ENCODE results near the gene ZNF829. TPM values are rescaled to one million over a fixed set of nuclear protein-coding genes. Genes with fewer than 3 reads are reported as not detected.

The ZNF829 gene
- total and polyA plus RNA-seq, 2 donors (not counting 1 experiment from before 2014, with no cell fraction given), result 1.5 to 9.6 TPM

DNA sequence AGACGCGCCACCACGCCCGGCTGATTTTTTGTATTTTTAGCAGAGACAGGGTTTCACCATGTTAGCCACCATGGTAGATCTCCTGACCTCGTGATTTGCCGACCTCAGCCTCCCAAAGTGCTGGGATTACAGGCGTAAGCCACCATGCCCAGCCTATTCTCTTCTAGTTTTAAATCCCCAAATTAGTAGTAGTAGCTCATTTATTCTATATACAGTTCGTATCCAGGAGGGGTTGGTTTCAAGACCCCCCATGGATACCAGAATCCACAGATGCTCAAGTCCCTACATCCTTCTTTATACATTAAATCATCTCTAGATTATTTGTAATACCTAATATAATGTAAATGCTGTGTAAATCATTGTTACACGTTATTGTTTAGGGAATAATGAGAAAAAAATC lies 2.0 kb upstream of the ZNF829 start:
- peaks cover 24% of the 10 kb centered on the region for H3K4me1 Mint-ChIP-seq
- ChIA-PET POLR2A (no interaction called here), CTCF (no interaction called here)
- ATAC-seq (ENCODE audit: low read depth) (no peak), DNase-seq (no peak)
- TF ChIP-seq, protein P1, sequence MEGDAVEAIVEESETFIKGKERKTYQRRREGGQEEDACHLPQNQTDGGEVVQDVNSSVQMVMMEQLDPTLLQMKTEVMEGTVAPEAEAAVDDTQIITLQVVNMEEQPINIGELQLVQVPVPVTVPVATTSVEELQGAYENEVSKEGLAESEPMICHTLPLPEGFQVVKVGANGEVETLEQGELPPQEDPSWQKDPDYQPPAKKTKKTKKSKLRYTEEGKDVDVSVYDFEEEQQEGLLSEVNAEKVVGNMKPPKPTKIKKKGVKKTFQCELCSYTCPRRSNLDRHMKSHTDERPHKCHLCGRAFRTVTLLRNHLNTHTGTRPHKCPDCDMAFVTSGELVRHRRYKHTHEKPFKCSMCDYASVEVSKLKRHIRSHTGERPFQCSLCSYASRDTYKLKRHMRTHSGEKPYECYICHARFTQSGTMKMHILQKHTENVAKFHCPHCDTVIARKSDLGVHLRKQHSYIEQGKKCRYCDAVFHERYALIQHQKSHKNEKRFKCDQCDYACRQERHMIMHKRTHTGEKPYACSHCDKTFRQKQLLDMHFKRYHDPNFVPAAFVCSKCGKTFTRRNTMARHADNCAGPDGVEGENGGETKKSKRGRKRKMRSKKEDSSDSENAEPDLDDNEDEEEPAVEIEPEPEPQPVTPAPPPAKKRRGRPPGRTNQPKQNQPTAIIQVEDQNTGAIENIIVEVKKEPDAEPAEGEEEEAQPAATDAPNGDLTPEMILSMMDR (IDR thresholded peaks at IDR 0.05), result no peak
- no peak for TF ChIP-seq EZH2 (IDR thresholded peaks at IDR 0.05; ENCODE audit: borderline replicate concordance, insufficient read depth, low read depth, low read length, poor library complexity, severe bottlenecking)
- H3K4me2 ChIP-seq (replicated peaks; ENCODE audit: low read depth, low read length, poor library complexity, severe bottlenecking), result no peak overlapping the region
- H3K9me3 ChIP-seq (ENCODE audit: control extremely low read depth in 1 of 3, control insufficient read depth in 2 of 3, insufficient read depth in 1 of 3, low read length in 2 of 3), result peaks cover 0 to 7% (median 0%) of the 10 kb centered on the region in 3 donors
- 100% methylated on average over 4 of the region's 9 CpGs for WGBS (ENCODE audit: insufficient coverage)
- no peak overlapping the region for H3K4me3 Mint-ChIP-seq
- no peak overlapping the region for H3K9ac ChIP-seq (ENCODE audit: low read length)
- H3K4me1 ChIP-seq (ENCODE audit: control insufficient read depth in 2 of 2, insufficient read depth in 2 of 2, low read length in 2 of 2), result peaks cover 11 to 12% of the 10 kb centered on the region in 2 donors
- H3K27me3 Mint-ChIP-seq, result no peaks in the 10 kb centered on the region
- no peak overlapping the region for H3K27ac ChIP-seq (ENCODE audit: low read length in 2 of 2)
- peaks cover 9% of the 10 kb centered on the region for H3K9me3 Mint-ChIP-seq (ENCODE audit: insufficient read depth)
- H2AFZ ChIP-seq (ENCODE audit: insufficient read depth, low read depth, low read length, poor library complexity, severe bottlenecking), result no peak overlapping the region
- H3K4me3 ChIP-seq (ENCODE audit: control extremely low read depth in 1 of 5, extremely low read depth in 1 of 5, insufficient read depth in 1 of 5, low read depth in 2 of 5, low read length in 4 of 5), result no peak overlapping the region
- no peaks in the 10 kb centered on the region for H4K20me1 ChIP-seq (ENCODE audit: control insufficient read depth, insufficient read depth, low read length, poor library complexity, severe bottlenecking)
- no peaks in the 10 kb centered on the region for H3K27me3 ChIP-seq (replicated peaks in 1 of 4; ENCODE audit: control extremely low read depth in 1 of 4, control insufficient read depth in 3 of 4, insufficient read depth in 4 of 4, low read length in 3 of 4)
- H3K79me2 ChIP-seq (ENCODE audit: control insufficient read depth, insufficient read depth, low read length), result peaks cover 10% of the 10 kb centered on the region
- peaks cover 12 to 13% of the 10 kb centered on the region in 2 experiments for H3K36me3 ChIP-seq (replicated peaks in 1 of 2; ENCODE audit: control extremely low read depth in 1 of 2, control insufficient read depth in 1 of 2, extremely low read depth in 1 of 2, insufficient read depth in 2 of 2, low read length in 1 of 2)
- intact Hi-C loops (cut with micrococcal nuclease), result loop anchor here (5.0 kb wide), 3 partner anchors 81 to 549 kb away; partner anchors contain the start of genes ZNF569, ZNF570, ZNF585A and ZNF790
- H3K27ac Mint-ChIP-seq, result no peak overlapping the region

DNA sequence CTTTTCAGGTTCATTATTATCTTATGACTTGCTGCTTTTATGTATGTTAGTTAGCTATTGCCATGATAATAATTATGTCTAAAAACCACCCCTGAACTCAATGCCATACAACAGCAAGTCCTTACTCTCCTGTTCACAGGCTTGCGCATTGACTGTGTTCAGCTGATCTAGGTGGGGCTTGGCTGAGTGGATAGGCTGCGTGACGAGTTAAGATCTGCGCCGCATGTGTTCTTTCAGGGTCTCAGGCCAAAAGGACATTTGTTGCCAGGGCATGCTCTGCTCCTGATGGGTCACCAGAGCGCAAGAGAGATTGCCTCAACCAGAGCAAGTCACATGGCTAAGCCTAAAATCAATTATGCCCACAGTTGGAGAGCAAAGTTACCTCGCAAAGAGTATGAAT lies 900 bp upstream of the ZNF829 start:
- CTCF ChIA-PET, result no interaction called here
- WGBS (ENCODE audit: insufficient coverage), result 88% methylated on average over 5 of the region's 7 CpGs
- no peak for TF ChIP-seq EZH2 (IDR thresholded peaks at IDR 0.05; ENCODE audit: borderline replicate concordance, insufficient read depth, low read depth, low read length, poor library complexity, severe bottlenecking)
- TF ChIP-seq, protein P1 (IDR thresholded peaks at IDR 0.05), result no peak
- Mint-ChIP-seq H3K27me3 (no peaks in the 10 kb centered on the region), H3K27ac (peak overlapping the region; percentile 90), H3K4me1 (peaks cover 24% of the 10 kb centered on the region), H3K9me3 (ENCODE audit: insufficient read depth) (peaks cover 9% of the 10 kb centered on the region), H3K4me3 (peak overlapping the region; percentile 96)
- H3K27ac ChIP-seq (ENCODE audit: low read length in 2 of 2), result peak overlapping the region; percentile 86 to 95
- peaks cover 6 to 8% of the 10 kb centered on the region in 2 experiments for H3K36me3 ChIP-seq (replicated peaks in 1 of 2; ENCODE audit: control extremely low read depth in 1 of 2, control insufficient read depth in 1 of 2, extremely low read depth in 1 of 2, insufficient read depth in 2 of 2, low read length in 1 of 2)
- intact Hi-C loops (cut with micrococcal nuclease), result loop anchor here (1.0 to 5.0 kb wide), 9 partner anchors 56 to 550 kb away; partner anchors contain the start of genes ZNF345, ZNF383, ZNF569 and ZNF570
- peaks cover 0 to 8% (median 0%) of the 10 kb centered on the region in 3 donors for H3K9me3 ChIP-seq (ENCODE audit: control extremely low read depth in 1 of 3, control insufficient read depth in 2 of 3, insufficient read depth in 1 of 3, low read length in 2 of 3)
- no peak for ATAC-seq (ENCODE audit: low read depth)
- DNase-seq, result peak; percentile 12
- H3K79me2 ChIP-seq (ENCODE audit: control insufficient read depth, insufficient read depth, low read length), result peaks cover 10% of the 10 kb centered on the region
- peak overlapping the region; percentile 96 for H2AFZ ChIP-seq (ENCODE audit: insufficient read depth, low read depth, low read length, poor library complexity, severe bottlenecking)
- POLR2A ChIA-PET, result no interaction called here
- no peaks in the 10 kb centered on the region for H3K27me3 ChIP-seq (replicated peaks in 1 of 4; ENCODE audit: control extremely low read depth in 1 of 4, control insufficient read depth in 3 of 4, insufficient read depth in 4 of 4, low read length in 3 of 4)
- H3K4me3 ChIP-seq (ENCODE audit: control extremely low read depth in 1 of 5, extremely low read depth in 1 of 5, insufficient read depth in 1 of 5, low read depth in 2 of 5, low read length in 4 of 5), result peak overlapping the region; percentile 77 to 90 (median 86)
- H4K20me1 ChIP-seq (ENCODE audit: control insufficient read depth, insufficient read depth, low read length, poor library complexity, severe bottlenecking), result no peaks in the 10 kb centered on the region
- H3K4me2 ChIP-seq (replicated peaks; ENCODE audit: low read depth, low read length, poor library complexity, severe bottlenecking), result peak overlapping the region; percentile 77
- H3K4me1 ChIP-seq (ENCODE audit: control insufficient read depth in 2 of 2, insufficient read depth in 2 of 2, low read length in 2 of 2), result peaks cover 11 to 12% of the 10 kb centered on the region in 2 donors
- peak overlapping the region; percentile 78 for H3K9ac ChIP-seq (ENCODE audit: low read length)
